Measurements from ENCODE around the gene GABRE.
"Not testable (repeated sequence)": the region's sequence is repeated elsewhere in the genome, so short reads cannot be mapped to it uniquely, and the experiment has no call there.

The GABRE gene

GRCh38 chrX:151962034-151962433 is 12.4 kb downstream of the GABRE start:
- no peak for DNase-seq

- DNase-seq = no peak
These were observed 16.4 kb downstream of the GABRE start for GRCh38 chrX:151958101-151958500.

GRCh38 chrX:151954730-151955129 is 19.7 kb downstream of the GABRE start:
- no peak for DNase-seq

- no peak for DNase-seq
These were observed 36.3 kb downstream of the GABRE start for GRCh38 chrX:151938172-151938571.

GRCh38 chrX:151935358-151935757 is 39.1 kb downstream of the GABRE start:
- no peak for DNase-seq

GRCh38 chrX:151929126-151929525 is 45.4 kb downstream of the GABRE start:
- DNase-seq = no peak

GRCh38 chrX:151923648-151924047 is 50.8 kb downstream of the GABRE start:
- DNase-seq = no peak

GRCh38 chrX:151922692-151923091 is 51.8 kb downstream of the GABRE start:
- DNase-seq = no peak

- no peak for DNase-seq
These were observed 52.6 kb downstream of the GABRE start for GRCh38 chrX:151921866-151922265.

- DNase-seq = no peak
These were observed 53.2 kb downstream of the GABRE start for GRCh38 chrX:151921292-151921691.

- DNase-seq = no peak
These were observed 53.9 kb downstream of the GABRE start for GRCh38 chrX:151920530-151920929.

- no peak for DNase-seq
These were observed 54.4 kb downstream of the GABRE start for GRCh38 chrX:151920101-151920500.

- no peak for DNase-seq
These were observed 54.9 kb downstream of the GABRE start for GRCh38 chrX:151919610-151920009.

- not testable (repeated sequence) for DNase-seq
These were observed 55.7 kb downstream of the GABRE start for GRCh38 chrX:151918736-151919135.

- no peak for DNase-seq
These were observed 61.7 kb downstream of the GABRE start, which contains the start of gene MAGEA4 for GRCh38 chrX:151912780-151913179. Gene MAGEA4, plus strand, starts transcription at chrX:151912889. Its CDS starts 10,776 bp downstream, at chrX:151923665.

- no peak for DNase-seq
These were observed 62.3 kb downstream of the GABRE start for GRCh38 chrX:151912221-151912620.

- DNase-seq = no peak
These were observed 69.5 kb downstream of the GABRE start for GRCh38 chrX:151904989-151905388.

Data from NCI-H69 (cell line).